OCI-LY1 (cell line): Measurements from ENCODE around the gene VPS45.

Source experiments
- CTCF ChIP-seq: fragments of 200-600 bp; sonication (generic), shearing (Covaris generic); IDR thresholded peaks from 2 replicates; pipeline ENCODE4 v1.5.1; 2017; ENCODE audit warnings: mild to moderate bottlenecking, antibody characterized with exemption, low read length, moderate library complexity, mixed read lengths
- EZH2 ChIP-seq: fragments of 200-600 bp; sonication (generic), shearing (Covaris generic); IDR thresholded peaks from 2 replicates; pipeline ENCODE4 v1.8.0; 2017; ENCODE audit warnings: borderline replicate concordance, mixed run types, mild to moderate bottlenecking, antibody characterized with exemption, low read length, moderate library complexity, mixed read lengths

DNA sequence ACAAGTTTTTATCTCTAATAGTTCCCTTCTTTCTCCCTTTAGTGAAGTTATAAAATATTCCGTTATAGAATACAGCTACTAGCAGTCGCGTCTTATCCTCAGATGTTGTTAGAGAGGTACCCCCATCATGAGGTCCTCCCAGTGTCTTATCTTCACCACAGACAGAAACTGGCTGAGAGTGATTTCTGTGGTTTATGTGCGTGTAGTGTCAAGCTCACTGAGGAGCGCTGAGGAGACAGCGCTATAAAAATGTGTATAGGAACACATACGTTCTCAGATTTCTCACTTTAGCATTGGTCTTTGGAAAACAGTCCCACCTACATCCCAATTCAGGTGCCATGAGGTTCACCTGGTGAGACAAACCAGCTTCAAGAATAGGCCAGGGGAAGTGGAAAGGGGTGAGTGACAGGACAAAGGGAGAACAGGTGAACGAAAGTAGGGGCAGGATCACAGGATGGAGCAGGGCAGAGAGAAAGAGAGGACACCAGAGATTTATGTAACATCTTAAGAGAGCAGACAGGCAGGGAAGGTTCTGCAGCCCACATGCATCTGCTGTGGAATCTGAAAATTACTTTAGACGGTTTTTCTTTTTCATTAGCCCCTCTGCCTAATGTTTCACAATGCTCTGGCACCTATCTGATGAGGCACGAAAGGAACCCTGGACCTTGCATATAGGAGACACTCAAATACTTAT is 79.4 kb downstream of the VPS45 start:
- no peak for TF ChIP-seq CTCF
- TF ChIP-seq EZH2: no peak
